A673 (cell line): ENCODE results near the gene RPL34.

Experiments
- EZH2 ChIP-seq: fragments of 200-600 bp; sonication (generic); IDR thresholded peaks from 2 replicates; pipeline ENCODE4 v1.6.1; 2017; ENCODE audit warnings: borderline replicate concordance, low read depth, mild to moderate bottlenecking, mixed read lengths, antibody characterized with exemption, low read length; ENCODE audit not compliant: poor library complexity, severe bottlenecking
- TF ChIP-seq, protein P1 (sequence below): fragments of 300-800, 200-600 bp; sonication (generic); conservative IDR thresholded peaks from 2 replicates; pipeline ENCODE4 v1.5.1; 2017; ENCODE audit warnings: low read depth, mild to moderate bottlenecking, antibody characterized with exemption, low read length, moderate library complexity, mixed read lengths

DNA sequence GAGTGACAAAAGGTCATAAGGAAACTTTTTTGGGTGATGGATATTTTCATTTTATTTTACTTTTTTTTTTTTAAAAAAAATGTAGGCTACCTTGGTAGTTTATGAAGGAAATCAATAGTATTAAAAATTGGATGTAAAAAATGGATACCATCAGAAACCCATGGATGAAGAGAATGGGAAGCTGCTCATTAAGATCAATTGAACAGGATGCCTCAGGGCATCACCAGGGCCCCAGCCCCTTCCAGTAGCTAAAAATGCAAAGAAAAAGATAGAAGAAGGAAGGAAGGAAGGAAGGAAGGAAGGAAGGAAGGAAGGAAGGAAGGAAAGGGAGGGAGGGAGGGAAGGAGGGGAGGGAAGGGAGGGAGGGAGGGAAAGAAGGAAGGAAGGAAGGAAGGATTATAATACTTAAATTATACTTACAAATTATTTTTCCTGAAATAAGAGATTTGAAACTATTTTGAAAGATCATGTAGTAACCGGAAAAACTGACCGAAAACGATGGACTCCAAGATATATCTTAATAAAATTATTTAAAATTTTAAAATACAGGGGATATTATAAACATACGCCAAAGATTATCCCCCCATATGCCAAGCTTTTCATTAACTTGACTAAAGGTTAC is 54.1 kb downstream of the RPL34 start:
- TF ChIP-seq, protein P1, sequence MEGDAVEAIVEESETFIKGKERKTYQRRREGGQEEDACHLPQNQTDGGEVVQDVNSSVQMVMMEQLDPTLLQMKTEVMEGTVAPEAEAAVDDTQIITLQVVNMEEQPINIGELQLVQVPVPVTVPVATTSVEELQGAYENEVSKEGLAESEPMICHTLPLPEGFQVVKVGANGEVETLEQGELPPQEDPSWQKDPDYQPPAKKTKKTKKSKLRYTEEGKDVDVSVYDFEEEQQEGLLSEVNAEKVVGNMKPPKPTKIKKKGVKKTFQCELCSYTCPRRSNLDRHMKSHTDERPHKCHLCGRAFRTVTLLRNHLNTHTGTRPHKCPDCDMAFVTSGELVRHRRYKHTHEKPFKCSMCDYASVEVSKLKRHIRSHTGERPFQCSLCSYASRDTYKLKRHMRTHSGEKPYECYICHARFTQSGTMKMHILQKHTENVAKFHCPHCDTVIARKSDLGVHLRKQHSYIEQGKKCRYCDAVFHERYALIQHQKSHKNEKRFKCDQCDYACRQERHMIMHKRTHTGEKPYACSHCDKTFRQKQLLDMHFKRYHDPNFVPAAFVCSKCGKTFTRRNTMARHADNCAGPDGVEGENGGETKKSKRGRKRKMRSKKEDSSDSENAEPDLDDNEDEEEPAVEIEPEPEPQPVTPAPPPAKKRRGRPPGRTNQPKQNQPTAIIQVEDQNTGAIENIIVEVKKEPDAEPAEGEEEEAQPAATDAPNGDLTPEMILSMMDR, result no peak
- no peak for TF ChIP-seq EZH2
